GM18508 (cell line): ENCODE measurements around the gene NTRK1.

Source experiments
- ATAC-seq: cut with Tn5 transposase; IDR thresholded peaks from one replicate; pipeline ENCODE4 v1.9.1; 2021; ENCODE audit warnings: moderate number of reproducible peaks; ENCODE audit not compliant: insufficient read depth, unreplicated experiment

NTRK1 gene

GRCh38 chr1:156929596-156930238, 69.1 kb downstream of the NTRK1 start:
- no peak for ATAC-seq

GRCh38 chr1:156930483-156930882, 69.8 kb downstream of the NTRK1 start:
- no peak for ATAC-seq
